Midbrain (tissue), 1 donor: ENCODE results near the gene NAALADL2.

ENCODE experiments used
- DNase-seq: peaks from one replicate; lab custom pipeline; 2025; lab: John Stamatoyannopoulos, UW

Gene NAALADL2

DNA sequence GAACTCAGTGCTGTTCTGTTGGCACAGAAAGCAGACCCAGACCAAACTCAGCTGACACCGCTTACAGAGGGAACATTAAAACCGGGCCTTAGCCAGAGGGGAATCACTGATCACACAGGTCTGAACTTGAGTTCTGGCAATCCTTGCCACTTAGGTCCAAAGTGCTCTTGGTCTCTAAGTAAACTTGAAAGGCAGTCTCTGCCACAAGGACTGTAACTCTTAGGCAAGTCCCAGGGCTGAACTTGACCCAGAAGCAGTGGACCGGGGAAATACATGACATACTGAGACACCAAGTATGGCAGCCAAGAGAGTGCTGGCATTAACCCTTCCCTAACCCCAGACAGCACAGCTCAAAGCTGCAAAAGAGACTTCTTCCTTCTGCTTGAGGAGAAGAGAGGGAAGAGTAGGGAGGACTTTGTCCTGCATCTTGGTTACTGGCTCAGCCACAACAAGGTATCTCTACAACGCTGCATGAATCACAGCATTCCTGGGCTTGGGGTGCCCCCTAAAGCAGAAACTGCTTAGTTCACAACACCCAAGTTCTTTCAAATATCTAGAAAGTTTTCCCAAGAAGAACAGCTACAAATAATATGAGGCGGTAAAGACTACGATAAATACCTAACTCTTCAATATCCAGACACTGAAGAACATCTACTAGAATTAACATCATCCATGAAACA, 32.5 kb downstream of the NAALADL2 start:
- DNase-seq: no peak

DNA sequence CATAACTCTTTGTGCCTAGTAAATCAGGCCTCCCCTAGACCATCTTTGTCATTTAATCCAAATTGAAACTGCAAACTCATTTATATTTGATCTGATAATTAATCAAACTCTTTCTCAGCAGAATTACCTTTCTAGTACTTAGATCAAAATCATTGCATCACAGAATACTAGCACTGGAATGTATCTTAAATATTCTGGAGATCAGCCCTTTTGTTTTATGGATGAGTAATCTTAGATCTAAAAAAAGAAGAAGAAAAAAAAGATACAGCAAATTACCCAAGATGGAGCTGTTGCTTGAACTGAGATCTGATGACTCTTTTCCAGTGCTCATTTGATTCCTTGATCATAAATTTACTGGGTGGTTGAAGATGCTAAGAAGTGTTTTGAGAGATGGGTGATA, 47.9 kb downstream of the NAALADL2 start:
- no peak for DNase-seq

DNA sequence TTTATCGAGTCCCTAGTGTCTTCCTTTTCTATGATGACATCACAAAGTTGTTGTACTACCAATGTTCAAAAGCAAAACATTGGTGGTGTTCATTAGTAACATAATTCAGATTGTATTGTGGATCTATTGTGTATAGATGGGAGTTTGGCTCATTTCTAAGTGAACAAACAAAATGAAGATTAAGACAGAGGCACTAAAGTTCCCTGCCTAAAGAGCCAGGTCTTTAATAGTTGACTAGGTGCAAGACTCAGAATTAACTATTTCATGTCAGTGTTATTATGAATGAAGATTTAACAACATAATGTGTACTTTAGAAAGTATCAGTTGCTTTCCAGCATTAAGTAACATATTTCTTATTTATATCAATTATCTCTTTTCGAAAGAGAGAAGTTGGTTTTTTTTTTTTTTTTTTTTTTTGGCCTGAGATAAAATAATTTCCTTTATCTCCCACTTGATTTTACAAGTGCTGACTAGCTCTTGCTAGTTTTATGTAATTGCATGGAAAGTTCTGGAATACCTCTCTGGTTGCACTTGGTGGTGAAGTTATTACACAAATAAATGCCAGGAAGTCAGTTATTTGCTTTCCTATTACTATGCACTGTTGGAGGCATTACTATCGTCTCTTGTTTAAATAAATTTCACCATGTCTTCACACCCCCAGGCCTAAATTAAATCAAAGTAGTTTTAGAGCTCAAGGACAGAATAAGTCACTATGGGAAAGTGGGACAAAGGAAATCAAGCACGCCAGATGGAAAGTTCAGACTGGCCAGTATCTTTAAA, 48.7 kb downstream of the NAALADL2 start:
- DNase-seq: no peak

DNA sequence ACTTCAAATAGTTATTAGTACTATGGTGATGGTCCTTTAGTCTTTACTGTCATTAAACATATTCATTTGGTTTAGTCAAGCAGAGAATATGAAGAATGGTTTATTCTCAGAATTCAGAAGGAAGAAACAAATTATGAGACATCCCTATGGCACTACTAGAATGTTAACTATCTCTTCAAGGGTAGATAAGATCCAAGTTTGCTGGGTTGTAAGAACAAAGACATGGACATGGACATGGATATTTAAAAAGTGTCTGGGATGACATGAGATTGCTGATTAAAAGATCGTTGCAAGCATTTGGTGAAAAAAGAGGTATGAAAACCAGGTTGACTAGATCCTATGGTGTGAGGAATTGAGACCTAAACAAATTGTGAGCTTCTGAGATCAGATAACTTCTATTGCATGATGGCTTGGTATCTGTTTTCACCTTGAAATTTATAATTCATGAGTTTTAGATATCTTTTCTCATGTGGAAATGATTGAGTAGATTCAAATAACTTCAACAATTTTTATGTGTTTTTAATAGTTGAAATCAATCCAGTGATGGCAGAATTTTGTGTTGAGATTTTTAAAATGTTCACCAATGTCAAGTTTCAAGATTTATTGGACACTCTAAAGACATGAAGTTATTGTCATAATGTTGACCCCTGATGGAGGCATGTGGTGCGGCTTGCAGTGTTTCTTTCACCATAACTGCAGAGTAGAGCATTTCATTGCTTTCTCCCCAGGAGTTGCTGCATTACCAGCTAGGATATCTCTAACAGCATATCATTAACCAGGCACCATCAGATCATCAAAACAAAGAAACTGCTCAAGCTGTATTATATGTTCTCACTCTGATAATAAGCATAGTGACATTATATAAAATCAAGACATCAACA, 72.6 kb downstream of the NAALADL2 start:
- DNase-seq: no peak

DNA sequence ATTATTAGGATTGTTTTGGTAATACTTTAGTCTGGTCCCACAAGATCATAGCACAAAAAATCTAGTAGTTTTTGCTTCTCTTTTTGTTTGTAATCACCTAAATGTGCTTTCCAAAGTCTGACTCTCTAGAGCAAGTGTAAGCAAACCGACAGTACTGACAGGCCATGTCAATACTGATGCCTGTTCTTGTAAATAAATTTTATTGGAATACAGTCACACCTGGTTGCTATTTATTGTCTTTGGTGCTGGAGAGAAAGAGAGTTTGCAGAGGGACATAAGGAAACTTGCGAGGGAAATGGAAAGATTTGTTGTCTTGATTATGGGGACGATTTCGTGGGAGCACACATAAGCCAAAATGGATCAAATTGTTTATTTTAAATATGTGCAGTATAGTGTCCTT, 77.5 kb downstream of the NAALADL2 start:
- no peak for DNase-seq

- DNase-seq: no peak
Observed at GRCh38 chr3:174937478-174937877, 78.3 kb downstream of the NAALADL2 start.

DNA sequence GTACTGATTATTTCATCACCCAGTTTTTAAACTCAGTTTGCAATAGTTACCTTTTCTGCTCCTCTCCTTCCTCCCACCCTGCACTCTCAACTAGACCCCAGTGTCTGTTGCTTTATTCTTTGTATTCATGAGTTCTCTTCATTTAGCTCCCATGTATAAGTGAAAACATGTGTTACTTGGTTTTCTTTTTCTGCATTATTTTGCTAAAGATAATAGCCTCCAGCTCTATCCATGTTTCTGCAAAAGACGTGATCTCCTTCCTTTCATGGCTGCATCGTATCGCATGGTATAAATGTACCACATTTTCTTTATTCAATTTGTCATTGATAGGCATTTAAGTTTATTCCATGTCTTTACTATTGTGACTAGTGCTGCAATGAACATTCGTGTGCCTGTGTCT, 79.0 kb downstream of the NAALADL2 start:
- DNase-seq: no peak

DNA sequence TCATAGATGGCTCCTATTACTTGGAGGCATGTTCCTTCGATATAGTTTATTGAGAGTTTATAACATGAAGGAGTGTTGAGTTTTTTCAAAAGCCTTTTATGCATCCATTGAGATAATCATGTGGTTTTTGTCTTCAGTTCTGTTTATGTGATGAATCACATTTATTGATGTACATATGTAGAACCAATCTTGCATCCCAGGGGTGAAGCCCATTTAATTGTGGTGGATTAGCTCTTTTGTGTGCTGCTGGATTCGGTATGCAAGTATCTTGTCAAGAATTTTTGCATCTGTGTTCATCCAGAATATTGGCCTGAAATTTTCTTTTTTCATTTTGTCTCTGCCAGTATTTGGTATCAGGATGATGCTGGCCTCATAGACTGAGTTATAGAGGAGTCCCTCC, 81.0 kb downstream of the NAALADL2 start:
- DNase-seq: no peak

GRCh38 chr3:174945276-174945675, 86.1 kb downstream of the NAALADL2 start:
- DNase-seq: no peak

DNA sequence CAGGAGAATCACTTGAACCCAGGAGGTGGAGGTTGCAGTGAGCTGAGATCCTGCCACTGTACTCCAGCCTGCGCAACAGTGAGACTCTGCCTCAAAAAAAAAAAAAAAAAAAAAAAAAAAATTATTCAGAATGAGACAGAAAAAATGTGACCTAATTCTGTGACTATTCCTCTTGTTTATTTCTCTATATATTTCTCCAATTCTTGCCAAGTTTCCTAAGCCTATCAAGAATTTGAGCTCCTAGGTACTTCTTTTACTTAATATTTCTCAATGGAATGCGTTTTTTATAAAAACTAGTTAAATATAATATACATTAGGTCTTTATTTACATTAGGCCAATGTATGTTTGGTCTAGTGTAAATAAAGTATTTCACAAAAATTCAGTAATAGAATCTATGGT, 86.8 kb downstream of the NAALADL2 start:
- DNase-seq: no peak

DNA sequence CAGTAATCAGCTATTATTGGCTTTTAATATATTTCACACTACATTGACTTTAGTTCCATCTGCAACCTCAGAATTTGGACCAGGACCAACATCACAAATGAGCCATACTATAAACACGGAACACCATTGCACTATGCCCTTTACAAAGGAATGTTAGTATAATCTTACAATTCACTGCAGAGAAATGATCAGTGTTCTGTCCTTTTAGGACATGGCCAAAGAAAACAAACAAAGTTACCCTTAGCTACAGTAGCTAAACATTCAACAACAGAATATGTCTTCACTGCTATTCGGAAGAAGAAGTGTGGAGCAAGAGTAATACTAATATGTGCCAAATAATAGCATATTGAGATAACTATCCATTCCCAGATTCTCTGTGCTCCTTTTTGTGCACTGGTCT, 90.4 kb downstream of the NAALADL2 start:
- no peak for DNase-seq

DNA sequence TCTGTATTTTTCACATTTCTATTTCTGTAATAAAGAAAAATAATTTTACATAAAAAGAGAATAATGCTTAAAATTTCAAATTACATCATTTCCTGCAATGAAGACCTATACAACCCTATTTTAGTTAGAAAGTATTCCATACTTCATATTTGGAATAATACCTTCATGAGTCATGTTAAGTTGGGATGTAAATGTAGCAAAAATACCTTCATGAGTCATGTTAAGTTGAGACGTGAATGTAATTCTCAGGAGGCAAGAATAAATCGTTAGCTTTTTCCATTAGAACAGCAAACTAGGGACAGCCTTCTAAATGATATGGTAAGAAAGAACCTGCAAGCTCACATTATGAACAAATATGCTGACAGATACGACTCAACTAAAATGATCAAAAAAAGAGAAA, 91.9 kb downstream of the NAALADL2 start:
- no peak for DNase-seq

DNA sequence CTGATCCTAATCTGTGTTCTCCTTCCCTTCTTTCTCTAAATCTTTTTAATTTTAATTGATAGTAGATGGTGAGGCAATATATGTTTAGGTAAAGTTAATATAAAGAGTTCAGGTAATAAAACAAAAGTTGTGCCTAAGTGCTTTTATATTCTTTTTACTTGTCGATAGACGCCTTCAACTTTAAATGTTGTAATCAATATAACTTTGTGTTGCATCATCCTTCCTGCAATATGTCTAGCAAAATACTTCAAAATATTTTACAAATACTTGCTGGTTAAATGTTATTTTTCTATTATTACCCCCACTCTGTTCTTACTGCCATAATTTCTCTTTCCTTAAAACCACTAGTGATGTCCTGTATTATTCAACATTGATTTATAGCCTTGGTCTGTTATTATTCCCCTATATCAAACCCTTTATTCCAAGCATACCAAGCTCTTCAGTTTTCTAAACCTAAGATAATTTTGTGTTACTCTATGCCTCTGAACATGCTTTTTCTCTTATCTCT, 92.4 kb downstream of the NAALADL2 start:
- DNase-seq: no peak

GRCh38 chr3:174953068-174953467, 93.9 kb downstream of the NAALADL2 start:
- no peak for DNase-seq

DNA sequence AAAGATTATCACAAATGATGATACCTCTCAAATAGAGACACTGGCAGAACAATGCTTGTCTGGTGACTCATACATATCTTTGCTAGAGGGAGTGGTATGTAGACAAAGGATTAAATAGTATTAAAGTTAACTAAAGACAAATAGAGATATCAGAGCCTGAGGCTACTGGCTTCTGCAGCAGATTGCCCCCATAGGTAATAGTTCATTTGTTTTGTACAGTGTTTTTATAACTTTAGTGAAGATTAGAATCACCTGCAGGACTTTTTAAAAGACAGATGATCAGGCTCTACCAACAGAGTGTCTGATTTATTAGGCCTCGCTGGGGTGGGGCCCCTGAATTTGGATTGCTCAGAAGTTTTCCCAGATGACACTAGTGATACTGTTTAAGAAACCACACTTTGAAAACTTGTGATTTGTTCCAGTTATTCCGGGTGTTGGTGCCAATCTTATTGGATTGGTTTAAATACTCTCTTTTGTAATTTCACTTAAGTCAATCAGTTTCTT, 96.4 kb downstream of the NAALADL2 start:
- no peak for DNase-seq

GRCh38 chr3:174957081-174957480, 97.9 kb downstream of the NAALADL2 start:
- no peak for DNase-seq

DNA sequence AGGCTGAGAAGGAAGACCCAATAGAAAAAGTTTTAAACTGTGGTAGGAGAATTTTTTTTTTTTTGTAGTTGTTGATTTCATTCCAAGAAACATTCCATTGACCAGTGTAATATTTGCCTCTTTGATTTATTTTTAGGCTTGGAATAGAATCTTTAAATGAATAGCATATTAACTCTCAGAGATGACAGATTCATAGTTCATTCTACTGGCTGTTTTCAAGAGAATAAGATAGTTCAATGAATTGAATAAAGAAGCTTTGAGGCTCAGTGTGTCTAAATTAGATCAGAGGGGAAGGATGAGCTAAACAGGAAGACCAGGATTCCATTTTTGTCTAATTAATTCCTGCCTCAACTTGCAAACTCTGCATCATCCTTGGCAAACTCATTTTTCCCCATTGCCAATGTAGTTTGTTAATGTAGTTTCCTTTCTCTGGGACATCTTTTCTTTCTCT, 98.4 kb downstream of the NAALADL2 start:
- DNase-seq: no peak

DNA sequence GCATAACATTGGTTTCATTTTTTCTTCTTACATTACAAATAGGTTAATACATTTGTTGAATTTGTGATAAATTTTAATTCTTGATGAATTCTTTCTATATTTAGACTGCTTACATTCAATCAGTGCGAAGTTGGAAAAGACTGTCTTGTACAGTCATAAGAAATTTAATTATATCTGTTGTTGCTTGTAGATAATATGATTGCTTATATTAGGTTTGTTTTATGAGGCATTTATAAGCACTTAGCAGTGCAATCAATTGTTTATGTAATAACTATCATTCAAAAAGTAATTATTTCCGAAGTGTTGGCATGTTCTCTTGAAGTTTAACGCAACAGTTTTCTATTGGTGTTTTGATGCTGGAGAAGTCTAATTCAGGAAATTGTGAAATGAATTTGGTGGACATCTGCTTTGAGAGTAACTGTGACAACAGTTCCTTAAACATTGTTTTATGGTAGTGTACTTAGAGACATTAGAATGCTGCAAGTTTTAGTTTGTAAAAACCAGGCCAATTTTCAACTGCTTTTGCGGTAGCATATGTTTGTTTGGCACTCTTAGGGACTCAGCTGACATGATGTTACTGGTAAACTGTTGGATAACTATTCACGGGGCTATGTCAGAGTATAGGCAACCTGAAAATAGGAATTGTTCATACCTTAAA, 99.7 kb downstream of the NAALADL2 start:
- no peak for DNase-seq

GRCh38 chr3:174959556-174960065, 100.5 kb downstream of the NAALADL2 start:
- no peak for DNase-seq

DNA sequence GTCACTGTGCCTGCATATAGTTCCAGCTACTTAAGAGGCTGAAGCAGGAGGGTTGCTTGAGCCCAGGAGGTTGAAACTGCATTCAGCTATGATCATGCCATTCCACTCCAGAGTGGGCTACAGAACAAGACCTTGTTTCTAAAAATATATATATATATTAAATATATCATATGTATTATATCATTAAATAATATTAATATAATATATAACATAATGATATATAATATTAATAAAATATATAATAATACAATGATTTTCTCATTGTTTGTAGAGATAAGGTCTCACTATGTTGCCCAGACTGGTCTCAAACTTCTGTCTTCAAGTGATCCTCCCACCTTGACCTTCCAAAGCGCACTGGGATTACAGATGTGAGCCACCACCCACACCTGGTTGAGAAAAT, 101.8 kb downstream of the NAALADL2 start:
- no peak for DNase-seq

DNA sequence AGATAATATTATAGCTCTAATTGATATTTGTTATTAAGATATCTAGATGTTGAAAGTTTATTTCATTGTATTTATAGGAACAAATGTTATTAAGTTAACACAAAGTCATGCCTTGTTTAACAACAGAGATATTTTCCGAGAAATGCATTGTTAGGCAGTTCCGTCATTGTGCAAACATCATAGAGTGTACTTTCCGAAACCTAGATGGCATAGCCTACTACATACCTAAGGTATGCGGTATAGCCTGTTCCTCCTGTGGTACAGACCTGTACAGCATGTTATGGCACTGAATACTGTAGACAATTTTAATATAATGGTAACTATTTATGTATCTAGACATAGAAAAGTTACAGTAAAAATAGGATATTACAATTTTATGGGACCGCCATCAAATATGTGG, 114.3 kb downstream of the NAALADL2 start:
- no peak for DNase-seq
